Smooth muscle cell (in vitro differentiated cells): Measurements from ENCODE around the gene PAMR1. TPM values are rescaled to one million over a fixed set of nuclear protein-coding genes. Genes with fewer than 3 reads are reported as not detected.
A peak's percentile ranks its signal among the peaks of the same experiment; 100 is the strongest.
"Not testable (repeated sequence)": the region's sequence is repeated elsewhere in the genome, so short reads cannot be mapped to it uniquely, and the experiment has no call there.

Experiments
- DNase-seq: peaks from one replicate; lab custom pipeline; 2025; ENCODE audit not compliant: unreplicated experiment; lab: John Stamatoyannopoulos, UW
- H2AFZ ChIP-seq: fragments of 200-600 bp; sonication (generic); 2 replicates; pipeline ENCODE4 v1.6.0; 2016; ENCODE audit warnings: antibody characterized with exemption, low read depth, mild to moderate bottlenecking
- H3F3A ChIP-seq: fragments of 200-600 bp; sonication (generic); 2 replicates; pipeline ENCODE4 v1.6.0; 2017; ENCODE audit warnings: antibody characterized with exemption, low read depth
- H3K27ac ChIP-seq: fragments of 200-600 bp; sonication (generic); 2 replicates; pipeline ENCODE4 v1.5.1; 2016; ENCODE audit warnings: low read depth, mild to moderate bottlenecking
- H3K27me3 ChIP-seq: fragments of 200-600 bp; sonication (generic); 2 replicates; pipeline ENCODE4 v1.6.1; 2016; ENCODE audit warnings: low read depth, mild to moderate bottlenecking
- H3K36me3 ChIP-seq: fragments of 200-600 bp; sonication (generic); 2 replicates; pipeline ENCODE4 v1.5.1; 2016; ENCODE audit warnings: low read depth
- H3K4me1 ChIP-seq: fragments of 200-600 bp; sonication (generic); 2 replicates; pipeline ENCODE4 v1.5.1; 2016; ENCODE audit warnings: low read depth
- H3K4me2 ChIP-seq: fragments of 200-600 bp; sonication (generic); 2 replicates; pipeline ENCODE4 v1.6.0; 2016; ENCODE audit warnings: mild to moderate bottlenecking
- H3K4me3 ChIP-seq: fragments of 200-600 bp; sonication (generic); 2 replicates; pipeline ENCODE4 v1.5.1; 2016; ENCODE audit warnings: mild to moderate bottlenecking
- H3K79me2 ChIP-seq: fragments of 200-600 bp; sonication (generic); 2 replicates; pipeline ENCODE4 v1.6.0; 2016; ENCODE audit warnings: low read depth, mild to moderate bottlenecking
- H3K9ac ChIP-seq: fragments of 200-600 bp; sonication (generic); 2 replicates; pipeline ENCODE4 v1.6.0; 2016; ENCODE audit warnings: low read depth
- H3K9me3 ChIP-seq: fragments of 200-600 bp; sonication (generic); replicated peaks from 2 replicates; pipeline ENCODE4 v1.5.1; 2016; ENCODE audit warnings: low read depth
- H4K20me1 ChIP-seq: fragments of 200-600 bp; sonication (generic); 2 replicates; pipeline ENCODE4 v1.6.0; 2016; ENCODE audit warnings: low read depth
- CTCF ChIP-seq: fragments of 200-600 bp; sonication (generic); IDR thresholded peaks from 2 replicates; pipeline ENCODE4 v1.5.1; 2017; ENCODE audit warnings: borderline replicate concordance, mild to moderate bottlenecking, antibody characterized with exemption; ENCODE audit not compliant: insufficient read depth, poor library complexity, severe bottlenecking
- WGBS: methylation state at CpG from one replicate; pipeline ENCODE4 v1.1.7; 2016; ENCODE audit warnings: low lambda C conversion rate; 5-methylcytosine and 5-hydroxymethylcytosine counted together
- polyA plus RNA-seq: library from polyadenylated mRNA; unstranded; fragments of >200 nt; fragmentation: Nextera tagmentation; extraction: Ambion mirVana; gene quantifications from 2 replicates; pipeline ENCODE4 v1.2.1, GENCODE V29; 2016
- total RNA-seq: library from RNA; depleted of rRNA; stranded (reverse); fragments of >200 nt; gene quantifications from 2 replicates; pipeline ENCODE4 v1.2.3, GENCODE V29; 2014

Gene PAMR1
- total and polyA plus RNA-seq, 2 experiments from 2014 or later, result 87.7 to 128 TPM

- Histone ChIP-seq H3F3A (peaks cover 3% of the 10 kb centered on the region), H3K9ac (no peak overlapping the region), H3K79me2 (peaks cover 10% of the 10 kb centered on the region), H2AFZ (peak overlapping the region; percentile 88), H3K4me2 (peak overlapping the region; percentile 92), H3K9me3 (no peaks in the 10 kb centered on the region), H3K27ac (no peak overlapping the region), H3K36me3 (no peaks in the 10 kb centered on the region), H3K4me1 (peaks cover 24% of the 10 kb centered on the region), H3K27me3 (no peaks in the 10 kb centered on the region), H3K4me3 (peak overlapping the region; percentile 54), H4K20me1 (no peaks in the 10 kb centered on the region)
- no peak for DNase-seq
- 66% methylated on average over 6 of the region's 6 CpGs for WGBS
- TF ChIP-seq CTCF, result no peak
These were observed 965 bp upstream of the PAMR1 start for GRCh38 chr11:35526370-35526792.

GRCh38 chr11:35524780-35525179, 636 bp downstream of the PAMR1 start:
- H3F3A ChIP-seq, result peaks cover 3% of the 10 kb centered on the region
- no peaks in the 10 kb centered on the region for H4K20me1 ChIP-seq
- no peak for DNase-seq
- peak overlapping the region; percentile 54 for H3K4me3 ChIP-seq
- H3K4me1 ChIP-seq, result peaks cover 24% of the 10 kb centered on the region
- H3K27me3 ChIP-seq, result no peaks in the 10 kb centered on the region
- H3K9me3 ChIP-seq, result no peaks in the 10 kb centered on the region
- H2AFZ ChIP-seq, result peak overlapping the region; percentile 88
- no peaks in the 10 kb centered on the region for H3K36me3 ChIP-seq
- peaks cover 13% of the 10 kb centered on the region for H3K79me2 ChIP-seq
- H3K9ac ChIP-seq, result peak overlapping the region; percentile 48
- WGBS, result 36% methylated on average over 4 of the region's 4 CpGs
- no peak for TF ChIP-seq CTCF
- peak overlapping the region; percentile 92 for H3K4me2 ChIP-seq
- H3K27ac ChIP-seq, result peak overlapping the region; percentile 56

- Histone ChIP-seq H4K20me1 (no peaks in the 10 kb centered on the region), H3K4me2 (peak overlapping the region; percentile 92), H3K4me3 (peak overlapping the region; percentile 15), H3F3A (no peaks in the 10 kb centered on the region), H3K79me2 (peaks cover 13% of the 10 kb centered on the region), H3K27ac (peak overlapping the region; percentile 66), H3K4me1 (peaks cover 26% of the 10 kb centered on the region), H3K9me3 (no peaks in the 10 kb centered on the region), H3K9ac (peak overlapping the region; percentile 15), H2AFZ (peak overlapping the region; percentile 14), H3K36me3 (no peaks in the 10 kb centered on the region), H3K27me3 (no peaks in the 10 kb centered on the region)
- TF ChIP-seq CTCF, result no peak
- 80% methylated on average over 5 of the region's 5 CpGs for WGBS
- DNase-seq, result no peak
These were observed 1.6 kb downstream of the PAMR1 start for GRCh38 chr11:35523861-35524260.

GRCh38 chr11:35523331-35523768, 2.1 kb downstream of the PAMR1 start:
- peaks cover 31% of the 10 kb centered on the region for H3K4me1 ChIP-seq

GRCh38 chr11:35522091-35522490, 3.3 kb downstream of the PAMR1 start:
- H3K9me3 ChIP-seq, H4K20me1 ChIP-seq, H3K27me3 ChIP-seq, H3K9ac ChIP-seq, H3K27ac ChIP-seq, H3K4me2 ChIP-seq, H3K4me3 ChIP-seq, H2AFZ ChIP-seq, DNase-seq, H3K36me3 ChIP-seq, H3F3A ChIP-seq: not testable (repeated sequence)
- Histone ChIP-seq H3K4me1 (peaks cover 42% of the 10 kb centered on the region), H3K79me2 (peaks cover 13% of the 10 kb centered on the region)
- 93% methylated on average over 5 of the region's 5 CpGs for WGBS

More at GRCh38 chr11:35523331-35523768, 2.1 kb downstream of the PAMR1 start:
- no peaks in the 10 kb centered on the region for H3K36me3 ChIP-seq
- peak overlapping the region; percentile 15 for H3K9ac ChIP-seq
- peak overlapping the region; percentile 92 for H3K4me2 ChIP-seq
- H3K4me3 ChIP-seq, result peak overlapping the region; percentile 15
- no peaks in the 10 kb centered on the region for H3K9me3 ChIP-seq
- H3K79me2 ChIP-seq, result peaks cover 13% of the 10 kb centered on the region
- peak overlapping the region; percentile 14 for H2AFZ ChIP-seq
- H4K20me1 ChIP-seq, result no peaks in the 10 kb centered on the region
- peak overlapping the region; percentile 66 for H3K27ac ChIP-seq
- no peak for TF ChIP-seq CTCF
- H3K27me3 ChIP-seq, result no peaks in the 10 kb centered on the region
- DNase-seq, result no peak
- WGBS, result 45% methylated on average over 7 of the region's 7 CpGs
- H3F3A ChIP-seq, result no peaks in the 10 kb centered on the region
